ENCODE results near the gene HIP1. TPM values are rescaled to one million over a fixed set of nuclear protein-coding genes. Genes with fewer than 3 reads are reported as not detected.
"Not testable (repeated sequence)": the region's sequence is repeated elsewhere in the genome, so short reads cannot be mapped to it uniquely, and the experiment has no call there.

Gene HIP1
- polyA plus RNA-seq (ENCODE audit: insufficient read length in 4 of 4) = 10 to 100 TPM; 32.1 to 36.8 (median 35.4) TPM

DNA sequence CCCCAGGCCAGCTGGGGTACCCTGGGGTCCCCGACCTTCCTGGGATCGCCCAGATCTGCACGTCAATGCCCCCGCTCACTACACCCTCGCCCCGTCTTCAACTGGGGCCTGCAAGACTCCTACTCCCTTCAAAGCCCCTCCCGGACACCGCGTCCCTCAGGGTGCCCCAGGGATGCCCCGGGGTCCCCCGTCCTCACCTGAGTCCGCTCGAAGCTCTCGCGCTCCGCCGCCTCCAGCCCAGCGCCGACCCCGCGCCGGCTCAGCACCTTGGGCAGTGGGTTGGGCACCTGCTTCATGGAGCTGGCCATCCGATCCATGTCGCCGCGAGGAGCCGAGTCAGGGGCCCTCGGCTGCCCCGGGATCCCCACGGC is at the start of gene HIP1:
TSS of gene HIP1 (minus strand) at position 338 of the 371 bp plus-strand sequence. CDS start at position 317, 21 bp downstream.
- no peak for DNase-seq (ENCODE audit: low read depth in 4 of 4, low spot score in 3 of 4)

GRCh38 chr7:75788154-75788847 is 49.6 kb upstream of the HIP1 start:
- not testable (repeated sequence) for DNase-seq (ENCODE audit: low read depth in 4 of 4, low spot score in 3 of 4)

DNA sequence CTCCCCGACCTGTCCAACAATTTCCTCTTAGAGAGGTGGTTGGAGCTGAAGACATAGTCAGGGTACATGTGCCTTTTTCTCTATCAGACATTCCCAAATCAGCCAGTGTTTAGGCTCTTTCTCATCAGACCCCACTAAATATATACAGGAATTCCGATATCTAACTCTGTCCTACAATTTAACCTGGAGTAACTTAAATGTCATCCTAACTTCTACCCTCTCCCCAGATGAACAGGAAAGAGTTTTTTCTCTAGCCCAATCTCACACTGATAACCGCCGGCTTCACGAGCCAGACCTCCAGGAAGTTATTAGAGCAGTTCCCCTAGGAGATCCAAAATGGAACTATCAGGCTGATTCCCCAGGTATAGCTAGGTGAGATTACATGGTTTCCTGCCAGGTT is 44.3 kb upstream of the HIP1 start:
- DNase-seq (ENCODE audit: low read depth in 4 of 4, low spot score in 3 of 4) = not testable (repeated sequence)

- DNase-seq (ENCODE audit: low read depth in 4 of 4, low spot score in 3 of 4) = not testable (repeated sequence)
These were observed 42.0 kb upstream of the HIP1 start for GRCh38 chr7:75780647-75781273.

- not testable (repeated sequence) for DNase-seq (ENCODE audit: low read depth in 4 of 4, low spot score in 3 of 4)
These were observed 40.8 kb upstream of the HIP1 start for GRCh38 chr7:75779516-75779915.

DNA sequence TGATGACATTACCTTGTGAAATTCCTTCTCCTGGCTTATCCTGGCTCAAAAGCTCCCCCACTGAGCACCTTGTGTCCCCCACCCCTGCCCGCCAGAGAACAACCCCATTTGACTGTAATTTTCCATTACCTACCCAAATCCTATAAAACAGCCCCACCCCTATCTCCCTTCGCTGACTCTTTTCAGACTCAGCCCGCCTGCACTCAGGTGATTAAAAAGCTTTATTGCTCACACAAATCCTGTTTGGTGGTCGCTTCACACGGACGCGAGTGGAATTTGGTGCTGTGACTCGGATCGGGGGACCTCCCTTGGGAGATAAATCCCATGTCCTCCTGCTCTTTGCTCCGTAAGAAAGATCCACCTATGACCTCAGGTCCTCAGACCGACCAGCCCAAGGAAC is 40.3 kb upstream of the HIP1 start:
- DNase-seq (ENCODE audit: low read depth in 4 of 4, low spot score in 3 of 4) = not testable (repeated sequence)

DNA sequence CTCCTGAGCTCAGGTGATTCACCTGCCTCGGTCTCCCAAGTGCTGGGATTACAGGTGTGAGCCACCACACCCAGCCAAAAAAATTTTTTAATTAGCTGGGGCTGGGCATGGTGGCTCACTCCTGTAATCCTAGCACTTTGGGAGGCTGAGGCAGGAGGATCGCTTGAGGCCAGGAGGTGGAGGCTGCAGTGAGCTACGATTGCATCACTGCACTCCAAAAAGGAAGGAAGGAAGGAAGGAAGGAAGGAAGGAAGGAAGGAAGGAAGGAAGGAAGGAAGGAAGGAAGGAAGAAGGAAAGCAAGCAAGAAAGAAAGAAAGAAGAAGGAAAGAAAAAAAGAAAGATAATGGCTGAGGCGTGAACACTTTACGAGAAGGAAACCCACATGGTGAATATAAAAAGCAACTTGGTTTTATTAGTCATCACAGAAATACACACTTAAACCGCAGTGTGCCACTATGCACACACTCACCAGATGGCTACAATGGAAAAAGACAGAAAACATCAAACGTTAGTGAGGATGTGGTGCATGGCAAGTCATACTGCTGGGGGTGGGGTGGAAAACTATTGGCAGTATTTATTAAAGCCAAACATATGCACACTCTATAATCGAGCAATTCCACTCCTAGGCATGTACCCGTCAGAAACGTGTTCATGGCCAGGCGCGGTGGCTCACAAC is 37.7 kb upstream of the HIP1 start:
- no peak for DNase-seq (ENCODE audit: low read depth in 4 of 4, low spot score in 3 of 4)

- DNase-seq (ENCODE audit: low read depth in 4 of 4, low spot score in 3 of 4) = not testable (repeated sequence)
These were observed 35.2 kb upstream of the HIP1 start for GRCh38 chr7:75773958-75774357.

- no peak for DNase-seq (ENCODE audit: low read depth in 4 of 4, low spot score in 3 of 4)
These were observed 33.6 kb upstream of the HIP1 start, which contains the start of gene CCL26 for GRCh38 chr7:75772081-75773077. CCL26 (minus strand) TSS chr7:75772211; CDS start chr7:75772176, 35 bp downstream.

GRCh38 chr7:75771224-75771623 is 32.5 kb upstream of the HIP1 start:
- DNase-seq (ENCODE audit: low read depth in 4 of 4, low spot score in 3 of 4) = no peak

DNA sequence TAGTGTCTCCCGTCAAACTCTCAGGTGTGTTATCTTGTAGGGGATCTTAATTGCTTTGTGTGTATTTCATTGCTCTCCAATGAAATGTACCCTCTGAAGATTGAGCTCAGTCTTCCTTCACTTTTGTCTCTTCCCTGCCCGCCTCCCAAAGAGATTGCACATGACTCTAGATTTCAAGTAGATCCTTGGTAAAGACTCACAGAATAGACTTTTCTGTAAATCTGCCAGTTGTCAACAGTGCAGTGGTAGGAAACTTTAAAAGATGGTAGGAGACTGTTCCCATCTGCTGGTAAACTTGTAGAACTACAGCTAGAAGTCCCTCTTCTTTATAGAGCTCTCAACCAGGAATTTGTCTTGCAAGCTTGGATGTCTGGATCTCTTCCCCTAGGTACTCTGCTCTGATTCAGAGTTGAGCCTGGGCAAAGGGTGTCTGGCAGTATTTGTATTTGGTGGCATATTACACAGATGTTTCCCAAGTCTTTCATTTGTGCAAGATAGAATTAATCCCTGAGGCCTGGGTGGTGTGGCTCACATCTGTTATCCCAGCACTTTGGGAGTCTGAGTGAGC is 23.7 kb upstream of the HIP1 start:
- DNase-seq (ENCODE audit: low read depth in 4 of 4, low spot score in 3 of 4) = peak in 1 of 4 donors; percentile 30

DNA sequence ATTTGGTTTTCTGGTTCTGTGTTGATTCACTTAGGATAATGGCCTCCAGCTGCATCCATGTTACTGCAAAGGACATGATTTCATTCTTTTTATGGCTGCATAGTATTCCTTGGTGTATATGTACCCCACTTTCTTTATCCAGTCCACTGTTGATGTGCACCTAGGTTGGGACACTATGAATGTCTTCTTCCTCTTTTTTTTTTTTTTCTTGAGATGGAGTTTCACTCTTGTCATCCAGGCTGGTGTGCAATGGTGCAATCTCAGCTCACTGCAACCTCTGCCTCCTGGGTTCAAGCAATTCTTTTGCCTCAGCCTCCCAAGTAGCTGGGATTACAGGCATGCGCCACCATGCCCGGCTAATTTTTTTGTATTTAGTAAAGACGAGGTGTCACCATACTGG is 23.1 kb upstream of the HIP1 start:
- not testable (repeated sequence) for DNase-seq (ENCODE audit: low read depth in 4 of 4, low spot score in 3 of 4)

DNA sequence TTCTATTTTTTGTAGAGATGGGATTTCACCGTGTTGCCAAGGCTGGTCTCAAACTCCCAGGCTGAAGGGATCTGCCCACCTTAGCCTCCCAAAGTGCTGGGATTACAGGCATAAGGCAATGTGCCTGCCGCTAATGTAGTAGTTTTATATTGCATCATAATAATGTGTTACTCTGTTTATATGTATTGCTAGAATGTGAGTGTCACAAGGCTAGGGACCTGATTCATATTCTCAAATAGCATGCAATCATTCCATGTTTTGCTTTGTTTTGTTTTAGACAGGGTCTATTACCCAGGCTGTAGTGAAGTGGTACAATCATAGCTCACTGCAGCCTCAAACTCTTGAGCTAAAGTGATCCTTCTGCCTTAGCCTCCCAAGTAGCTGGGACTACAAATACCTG is 19.8 kb upstream of the HIP1 start:
- no peak for DNase-seq (ENCODE audit: low read depth in 4 of 4, low spot score in 3 of 4)

DNA sequence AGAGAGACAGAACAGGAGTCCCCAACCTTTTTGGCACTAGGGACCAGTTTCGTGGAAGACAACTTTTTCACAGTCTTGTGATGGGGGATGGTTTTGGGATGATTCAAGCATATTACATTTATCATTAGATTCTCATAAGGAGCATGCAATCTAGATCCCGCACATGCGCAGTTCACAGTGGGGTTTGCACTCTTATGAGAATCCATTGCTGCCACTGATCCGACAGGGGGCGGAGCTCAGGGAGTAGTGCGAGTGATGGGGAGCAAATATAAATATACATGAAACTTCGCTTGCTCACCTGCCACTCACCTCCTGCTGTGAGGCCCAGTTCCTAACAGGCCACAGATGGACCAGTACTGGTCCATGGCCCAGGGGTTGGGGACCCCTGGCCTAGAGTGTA is 19.1 kb upstream of the HIP1 start:
- DNase-seq (ENCODE audit: low read depth in 4 of 4, low spot score in 3 of 4) = no peak

GRCh38 chr7:75756991-75757676 is 18.4 kb upstream of the HIP1 start:
- no peak for DNase-seq (ENCODE audit: low read depth in 4 of 4, low spot score in 3 of 4)

DNA sequence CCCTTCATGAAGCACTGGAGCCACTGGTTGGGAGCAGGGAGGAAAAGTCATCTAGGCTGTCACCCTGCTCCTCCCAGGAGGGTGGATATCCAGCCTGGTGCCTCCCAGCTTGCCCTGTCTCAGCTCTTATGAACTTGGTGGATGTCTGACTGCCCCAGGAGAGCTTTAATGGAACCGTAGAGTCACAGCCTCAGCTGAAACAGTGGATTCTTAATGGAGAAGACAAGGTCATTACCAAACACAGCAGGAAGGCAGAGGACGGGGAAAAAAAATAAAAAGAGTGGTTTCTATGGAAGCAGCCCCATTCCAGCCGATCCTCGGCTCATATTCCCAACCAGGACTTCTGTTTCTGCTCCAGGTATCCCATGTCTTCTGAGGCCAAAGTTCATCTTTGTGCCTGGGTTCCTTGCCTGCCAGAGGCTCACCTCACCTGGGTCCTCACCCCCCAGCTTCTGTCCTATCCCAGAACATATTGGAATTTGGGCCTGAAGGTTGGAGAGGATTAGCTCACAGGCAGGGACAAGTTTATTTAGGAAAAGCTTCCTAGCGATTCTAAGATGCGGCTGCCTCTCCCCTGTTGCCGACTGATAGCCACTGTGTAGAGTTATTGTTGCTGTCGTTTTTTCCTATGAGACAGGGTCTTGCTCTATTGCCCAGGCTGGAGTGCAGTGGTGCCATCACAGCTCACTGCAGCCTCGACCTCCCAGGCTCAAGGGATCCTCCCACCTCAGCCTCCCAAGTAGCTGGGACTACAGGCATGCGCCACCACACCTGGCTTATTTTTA is 17.7 kb upstream of the HIP1 start:
- no peak for DNase-seq (ENCODE audit: low read depth in 4 of 4, low spot score in 3 of 4)

DNA sequence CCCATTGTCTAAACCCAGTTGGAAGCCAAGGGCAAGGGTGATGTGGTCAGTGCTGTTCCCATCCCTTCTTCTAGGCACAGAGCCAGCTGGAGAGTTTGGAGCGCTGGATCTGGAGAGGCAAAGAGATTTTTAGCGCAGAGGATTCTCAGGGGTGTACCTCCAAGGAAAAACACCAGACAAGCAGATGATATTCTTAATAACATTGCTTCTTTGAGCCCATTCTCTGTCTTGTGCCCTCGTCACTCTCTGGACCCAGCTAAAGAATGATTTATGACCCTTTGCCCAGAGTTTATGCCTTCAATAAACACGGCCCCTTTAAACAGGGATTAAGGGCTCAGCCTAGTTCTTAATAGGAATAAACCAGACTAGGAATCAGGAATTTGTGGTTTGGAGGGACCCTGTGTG is 4.7 kb upstream of the HIP1 start:
- DNase-seq (ENCODE audit: low read depth in 4 of 4, low spot score in 3 of 4) = no peak

- no peak for DNase-seq (ENCODE audit: low read depth in 4 of 4, low spot score in 3 of 4)
These were observed 2.2 kb upstream of the HIP1 start for GRCh38 chr7:75740846-75741497.
